Astrocyte (in vitro differentiated cells and primary cell): ENCODE results near the gene OTOP3.

Source experiments
- CTCF ChIP-seq: IDR thresholded peaks from 2 replicates; pipeline ENCODE4 v1.5.1; 2011; ENCODE audit warnings: low read depth, mild to moderate bottlenecking, inconsistent platforms, low read length, moderate library complexity; ENCODE audit not compliant: insufficient read depth
- EZH2 ChIP-seq: IDR thresholded peaks from 2 replicates; pipeline ENCODE4 v1.6.1; 2012; ENCODE audit warnings: mild to moderate bottlenecking, low read length, inconsistent platforms; ENCODE audit not compliant: insufficient read depth

DNA sequence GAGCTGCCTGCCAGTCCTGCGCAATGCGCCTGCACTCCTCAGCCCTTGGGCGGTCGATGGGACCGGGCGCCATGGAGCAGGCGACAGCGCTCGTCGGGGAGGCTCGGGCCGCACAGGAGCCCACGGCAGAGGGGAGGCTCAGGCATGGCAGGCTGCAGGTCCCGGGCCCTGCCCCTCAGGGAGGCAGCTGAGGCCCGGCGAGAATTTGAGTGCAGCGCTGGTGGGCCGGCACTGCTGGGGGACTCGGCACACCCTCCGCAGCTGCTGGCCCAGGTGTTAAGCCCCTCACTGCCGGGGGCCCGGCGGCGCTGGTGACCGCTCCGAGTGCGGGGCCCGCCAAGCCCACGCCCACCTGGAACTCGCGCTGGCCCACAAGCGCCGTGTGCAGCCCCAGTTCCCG is 28.7 kb upstream of the OTOP3 start:
- TF ChIP-seq CTCF (no peak), EZH2 (no peak)
